ENCODE results near the gene SMOC1. TPM values are rescaled to one million over a fixed set of nuclear protein-coding genes. Genes with fewer than 3 reads are reported as not detected.

SMOC1 gene
- total and polyA plus RNA-seq, 7 donors = 0.27 to 1.3 (median 0.74) TPM; not detected in 3

DNA sequence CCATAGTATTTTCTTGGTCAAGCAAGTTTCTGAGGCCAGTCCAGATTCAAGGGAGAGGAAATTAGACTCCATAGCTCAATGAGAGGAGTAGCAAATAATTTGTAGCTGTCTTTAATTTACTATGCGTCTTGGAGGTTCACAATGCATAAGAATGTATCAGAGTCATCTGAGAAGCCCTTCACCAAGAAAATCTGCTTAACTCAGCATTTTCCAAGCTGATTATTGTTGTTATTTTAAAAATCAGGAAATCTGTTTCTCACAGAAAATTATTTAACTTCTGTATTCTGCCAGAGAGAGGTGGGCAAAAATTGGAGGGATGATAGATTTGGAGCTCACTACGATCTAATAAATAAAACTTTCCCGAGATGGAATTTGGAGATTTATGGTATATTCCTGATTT, 72.0 kb downstream of the SMOC1 start:
- Histone ChIP-seq H3K4me1 (no peaks in the 10 kb centered on the region), H3K27me3 (peaks cover 0 to 4% (median 0%) of the 10 kb centered on the region in 3 donors), H3K9me3 (no peaks in the 10 kb centered on the region), H3K36me3 (no peaks in the 10 kb centered on the region), H3K4me3 (no peak overlapping the region), H3K27ac (no peak overlapping the region)
- TF ChIP-seq, protein P1, sequence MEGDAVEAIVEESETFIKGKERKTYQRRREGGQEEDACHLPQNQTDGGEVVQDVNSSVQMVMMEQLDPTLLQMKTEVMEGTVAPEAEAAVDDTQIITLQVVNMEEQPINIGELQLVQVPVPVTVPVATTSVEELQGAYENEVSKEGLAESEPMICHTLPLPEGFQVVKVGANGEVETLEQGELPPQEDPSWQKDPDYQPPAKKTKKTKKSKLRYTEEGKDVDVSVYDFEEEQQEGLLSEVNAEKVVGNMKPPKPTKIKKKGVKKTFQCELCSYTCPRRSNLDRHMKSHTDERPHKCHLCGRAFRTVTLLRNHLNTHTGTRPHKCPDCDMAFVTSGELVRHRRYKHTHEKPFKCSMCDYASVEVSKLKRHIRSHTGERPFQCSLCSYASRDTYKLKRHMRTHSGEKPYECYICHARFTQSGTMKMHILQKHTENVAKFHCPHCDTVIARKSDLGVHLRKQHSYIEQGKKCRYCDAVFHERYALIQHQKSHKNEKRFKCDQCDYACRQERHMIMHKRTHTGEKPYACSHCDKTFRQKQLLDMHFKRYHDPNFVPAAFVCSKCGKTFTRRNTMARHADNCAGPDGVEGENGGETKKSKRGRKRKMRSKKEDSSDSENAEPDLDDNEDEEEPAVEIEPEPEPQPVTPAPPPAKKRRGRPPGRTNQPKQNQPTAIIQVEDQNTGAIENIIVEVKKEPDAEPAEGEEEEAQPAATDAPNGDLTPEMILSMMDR (IDR thresholded peaks at IDR 0.05) = no peak
- no peak for TF ChIP-seq POLR2A (IDR thresholded peaks at IDR 0.05)
- TF ChIP-seq EP300 (IDR thresholded peaks at IDR 0.05) = no peak
- no peak for TF ChIP-seq POLR2AphosphoS5 (IDR thresholded peaks at IDR 0.05)
- 92 to 93% methylated on average over 3 of the region's 3 CpGs for WGBS, 2 donors
- DNase-seq = no peak
- intact Hi-C loops (cut with DNase I) = no loop called here

DNA sequence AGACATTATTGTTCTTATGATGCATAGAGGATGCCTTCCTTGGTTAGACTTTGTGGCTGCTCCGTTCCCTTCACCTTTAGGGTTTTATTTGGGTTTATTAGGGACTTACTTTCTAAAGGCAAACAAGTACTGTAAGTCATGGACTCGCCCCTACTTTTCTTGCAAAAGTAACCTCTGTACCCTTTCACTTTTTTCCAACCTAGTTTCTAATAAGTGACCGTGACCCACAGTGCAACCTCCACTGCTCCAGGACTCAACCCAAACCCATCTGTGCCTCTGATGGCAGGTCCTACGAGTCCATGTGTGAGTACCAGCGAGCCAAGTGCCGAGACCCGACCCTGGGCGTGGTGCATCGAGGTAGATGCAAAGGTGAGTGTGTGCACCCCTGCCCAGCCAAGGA, 72.7 kb downstream of the SMOC1 start:
- Histone ChIP-seq H3K4me1 (no peaks in the 10 kb centered on the region), H3K36me3 (no peaks in the 10 kb centered on the region), H3K27me3 (peaks cover 0 to 6% (median 0%) of the 10 kb centered on the region in 3 donors), H3K9me3 (no peaks in the 10 kb centered on the region), H3K4me3 (no peak overlapping the region), H3K27ac (no peak overlapping the region)
- 84 to 89% methylated on average over 9 of the region's 9 CpGs for WGBS, 2 donors
- DNase-seq = no peak
- no peak for TF ChIP-seq EP300 (IDR thresholded peaks at IDR 0.05)
- TF ChIP-seq POLR2A (IDR thresholded peaks at IDR 0.05) = no peak
- no peak for TF ChIP-seq POLR2AphosphoS5 (IDR thresholded peaks at IDR 0.05)
- intact Hi-C loops (cut with DNase I) = no loop called here

DNA sequence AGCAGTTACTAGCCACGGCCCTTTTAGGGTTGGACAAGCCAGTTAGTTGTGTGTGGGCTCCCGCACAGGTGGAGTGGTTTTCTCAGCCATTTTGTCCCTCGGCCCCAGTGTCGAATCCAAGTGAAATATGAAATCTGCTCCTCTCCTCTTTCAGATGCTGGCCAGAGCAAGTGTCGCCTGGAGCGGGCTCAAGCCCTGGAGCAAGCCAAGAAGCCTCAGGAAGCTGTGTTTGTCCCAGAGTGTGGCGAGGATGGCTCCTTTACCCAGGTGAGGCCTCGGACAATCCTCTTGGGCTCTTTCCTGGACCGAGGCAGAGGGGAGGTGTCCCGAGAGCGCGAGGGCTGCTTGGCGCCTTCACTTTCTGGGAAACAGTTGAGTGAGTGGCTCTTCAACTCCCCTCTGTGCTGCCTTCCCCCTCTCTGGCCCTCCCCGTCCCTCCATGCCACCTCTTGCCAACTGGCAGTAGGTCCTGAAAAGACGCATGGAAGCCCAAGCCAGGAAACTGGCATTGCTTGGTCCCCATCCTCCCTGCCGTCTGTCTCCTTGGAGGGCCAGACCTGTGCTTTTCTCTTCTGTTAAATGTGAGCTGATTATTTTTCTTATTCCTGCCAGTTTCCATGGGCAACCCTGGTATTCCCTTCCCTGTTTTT, 74.2 kb downstream of the SMOC1 start:
- 90 to 91% methylated on average over 16 of the region's 16 CpGs for WGBS, 2 donors
- DNase-seq = no peak
- no peak overlapping the region for H3K4me3 ChIP-seq
- no peaks in the 10 kb centered on the region for H3K36me3 ChIP-seq
- H3K27me3 ChIP-seq = peaks cover 0 to 8% (median 0%) of the 10 kb centered on the region in 3 donors
- no peak for TF ChIP-seq POLR2AphosphoS5 (IDR thresholded peaks at IDR 0.05)
- no peak for TF ChIP-seq POLR2A (IDR thresholded peaks at IDR 0.05)
- TF ChIP-seq EP300 (IDR thresholded peaks at IDR 0.05) = no peak
- TF ChIP-seq, protein P1 (IDR thresholded peaks at IDR 0.05) = no peak
- no peaks in the 10 kb centered on the region for H3K4me1 ChIP-seq
- H3K9me3 ChIP-seq = no peaks in the 10 kb centered on the region
- no peak overlapping the region for H3K27ac ChIP-seq
- intact Hi-C loops (cut with DNase I) = no loop called here

DNA sequence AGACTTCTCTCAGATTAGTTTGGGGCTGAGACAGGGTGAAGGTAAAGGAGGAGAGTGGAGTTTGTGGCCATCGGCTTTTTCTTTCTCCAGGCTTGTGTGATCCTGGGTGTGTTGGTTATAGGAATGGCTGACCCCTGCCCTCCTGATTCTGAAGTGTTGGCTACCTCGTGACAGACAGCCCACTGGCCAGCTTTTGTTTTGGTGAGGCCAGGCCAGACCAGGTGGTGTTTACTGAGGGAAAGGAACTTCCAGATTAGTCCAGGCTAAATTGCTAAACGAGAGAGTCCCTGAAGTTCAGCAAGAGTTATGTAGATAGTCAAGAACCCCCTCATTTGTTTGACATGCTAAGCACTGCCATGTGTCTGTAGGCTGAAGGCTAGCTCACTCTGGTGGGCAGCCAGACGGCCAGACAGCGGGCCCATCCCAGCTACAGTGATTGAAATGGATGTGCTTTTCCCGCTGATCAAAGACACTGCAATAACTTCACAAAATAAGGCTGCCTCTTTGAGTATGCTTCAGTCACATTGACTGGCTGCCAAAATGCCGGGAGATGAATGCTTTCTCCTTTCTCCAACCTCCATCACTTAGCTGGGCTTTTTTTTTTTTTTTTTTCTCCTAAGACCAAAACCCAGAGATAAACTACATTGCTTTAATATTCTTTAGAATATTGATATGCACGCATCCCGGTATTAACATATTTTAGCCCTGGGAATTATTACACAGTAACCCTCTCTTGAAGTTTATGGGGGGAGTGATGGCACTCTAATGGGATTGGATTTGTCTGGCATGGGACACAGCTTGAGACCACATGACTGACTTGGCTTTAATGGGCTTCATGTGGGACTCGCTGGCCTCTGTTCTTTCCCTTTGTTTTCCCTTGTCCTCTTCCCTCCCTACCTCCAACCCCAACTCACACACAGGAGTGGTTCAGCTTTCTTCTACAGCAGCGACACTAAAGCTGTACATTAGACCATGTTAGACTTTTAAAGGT, 76.9 kb downstream of the SMOC1 start:
- no peak for DNase-seq
- intact Hi-C loops (cut with DNase I) = no loop called here
- 75 to 80% methylated on average over 11 of the region's 11 CpGs for WGBS, 2 donors
- Histone ChIP-seq H3K36me3 (no peaks in the 10 kb centered on the region), H3K27me3 (peaks cover 0 to 8% (median 0%) of the 10 kb centered on the region in 3 donors), H3K4me1 (no peaks in the 10 kb centered on the region), H3K4me3 (no peak overlapping the region), H3K9me3 (no peaks in the 10 kb centered on the region), H3K27ac (no peak overlapping the region)
- TF ChIP-seq, protein P1 (IDR thresholded peaks at IDR 0.05) = no peak
- TF ChIP-seq POLR2A (IDR thresholded peaks at IDR 0.05) = no peak
- no peak for TF ChIP-seq EP300 (IDR thresholded peaks at IDR 0.05)
- TF ChIP-seq POLR2AphosphoS5 (IDR thresholded peaks at IDR 0.05) = no peak

DNA sequence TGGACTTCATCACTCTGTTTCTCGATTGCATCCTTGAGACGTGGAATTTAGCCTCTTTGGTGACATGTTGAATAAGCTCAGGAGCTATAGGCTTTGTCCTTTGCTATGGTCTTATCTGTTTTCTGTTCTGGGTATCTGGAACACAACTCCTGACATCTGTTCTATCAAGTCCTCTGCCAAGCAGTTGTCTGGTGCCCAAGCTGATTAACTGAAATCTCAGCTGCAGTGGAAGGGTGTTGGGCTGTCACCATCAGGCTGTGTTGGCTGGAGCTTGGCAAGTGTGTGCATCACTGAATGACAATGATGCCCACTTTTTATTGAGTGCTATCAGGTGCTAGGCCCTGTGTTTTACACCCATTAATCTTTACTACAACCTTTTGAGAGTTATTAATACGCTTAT, 77.8 kb downstream of the SMOC1 start:
- H3K27me3 ChIP-seq = peaks cover 0 to 8% (median 0%) of the 10 kb centered on the region in 3 donors
- H3K27ac ChIP-seq = no peak overlapping the region
- DNase-seq = no peak
- intact Hi-C loops (cut with DNase I) = no loop called here
- no peak overlapping the region for H3K4me3 ChIP-seq
- no peaks in the 10 kb centered on the region for H3K36me3 ChIP-seq
- H3K4me1 ChIP-seq = no peaks in the 10 kb centered on the region
- H3K9me3 ChIP-seq = no peaks in the 10 kb centered on the region
- TF ChIP-seq EP300 (IDR thresholded peaks at IDR 0.05) (no peak), POLR2AphosphoS5 (IDR thresholded peaks at IDR 0.05) (no peak), POLR2A (IDR thresholded peaks at IDR 0.05) (no peak)
- TF ChIP-seq, protein P1 (IDR thresholded peaks at IDR 0.05) = no peak
- WGBS, 2 donors = 88 to 92% methylated on average over 3 of the region's 3 CpGs

Measured in sigmoid colon (tissue), 7 donors.